Ectodermal cell (in vitro differentiated cells): ENCODE measurements around the gene MUC5B.

Source experiments
- H3K27ac ChIP-seq: 2 replicates; pipeline ENCODE4 v1.7.0; 2013; ENCODE audit warnings: mild to moderate bottlenecking, low read depth, low read length; ENCODE audit not compliant: insufficient read depth, poor library complexity, severe bottlenecking
- H3K27me3 ChIP-seq: 2 replicates; pipeline ENCODE4 v1.7.0; 2013; ENCODE audit warnings: mild to moderate bottlenecking, low read length; ENCODE audit not compliant: insufficient read depth, control insufficient read depth, poor library complexity, severe bottlenecking
- H3K36me3 ChIP-seq: one replicate; pipeline ENCODE4 v1.7.0; 2013; ENCODE audit warnings: low read length; ENCODE audit not compliant: control insufficient read depth, insufficient read depth
- H3K4me1 ChIP-seq: one replicate; pipeline ENCODE4 v1.7.0; 2013; ENCODE audit warnings: low read length; ENCODE audit not compliant: control insufficient read depth, insufficient read depth
- H3K4me3 ChIP-seq: 2 replicates; pipeline ENCODE4 v1.7.0; 2013; ENCODE audit warnings: low read depth, low read length, control low read depth; ENCODE audit not compliant: insufficient read depth
- H3K9me3 ChIP-seq: 2 replicates; pipeline ENCODE4 v1.7.0; 2013; ENCODE audit warnings: mild to moderate bottlenecking, low read length, moderate library complexity; ENCODE audit not compliant: control insufficient read depth
- WGBS, 2 experiments: methylation state at CpG; one replicate each; pipeline ENCODE4 v1.1.7; 2013; ENCODE audit warnings: missing lambda C conversion rate in 2 of 2; 5-methylcytosine and 5-hydroxymethylcytosine counted together

MUC5B gene

DNA sequence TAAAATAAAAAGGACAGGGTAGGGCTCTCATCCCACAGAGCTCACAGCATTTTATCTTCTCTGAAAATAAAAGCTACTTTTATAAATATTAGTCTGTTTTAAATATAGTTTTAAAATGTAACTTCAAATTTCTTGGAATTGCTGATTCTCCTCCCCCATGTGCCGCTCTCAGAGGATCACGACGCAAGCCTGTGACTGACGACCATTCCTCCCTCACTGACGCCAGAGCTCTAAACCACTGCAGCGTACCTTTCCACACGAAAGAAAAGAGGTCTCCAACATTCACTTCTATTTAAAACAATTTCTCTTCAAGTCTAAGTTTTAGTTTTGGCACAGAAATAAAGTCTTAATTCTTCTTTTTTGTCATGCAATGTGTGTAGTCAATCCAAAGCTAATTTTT is 77.3 kb downstream of the MUC5B start:
- Histone ChIP-seq H3K4me3 (no peak overlapping the region), H3K27ac (no peak overlapping the region), H3K4me1 (peaks cover 9% of the 10 kb centered on the region), H3K9me3 (no peaks in the 10 kb centered on the region), H3K27me3 (no peaks in the 10 kb centered on the region), H3K36me3 (peaks cover 5% of the 10 kb centered on the region)
- WGBS, 2 experiments, result 78 to 82% methylated on average over 7 of the region's 7 CpGs

DNA sequence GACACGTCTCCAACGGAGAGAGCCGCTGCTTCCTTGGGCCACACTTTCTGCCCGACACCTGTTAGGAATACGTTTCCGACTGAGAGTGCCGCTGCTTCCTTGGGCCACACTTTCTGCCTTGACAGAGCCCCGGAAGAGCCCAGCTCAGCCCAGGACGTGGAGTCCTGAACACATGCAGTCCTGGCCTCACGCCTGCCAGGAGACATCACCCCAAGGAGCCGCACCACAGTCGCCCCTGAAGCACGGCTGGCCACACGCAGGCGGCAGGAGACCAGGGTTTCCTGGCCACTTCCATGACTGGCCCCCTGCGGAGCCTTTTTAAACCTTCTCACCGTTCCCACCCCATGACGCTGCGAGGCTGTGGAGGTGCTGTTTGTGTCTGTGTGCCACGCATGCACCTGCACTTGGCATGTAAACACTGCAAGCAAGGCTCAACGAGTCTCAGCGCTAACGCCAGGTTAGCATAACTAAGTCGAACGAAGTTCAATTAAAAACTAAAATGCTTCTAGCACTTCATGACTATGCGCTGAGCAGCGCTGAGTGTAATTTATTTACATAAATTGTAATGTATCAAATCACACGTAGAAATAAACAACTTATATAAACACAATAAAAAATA is 77.8 kb downstream of the MUC5B start:
- H3K9me3 ChIP-seq, result no peaks in the 10 kb centered on the region
- peaks cover 9% of the 10 kb centered on the region for H3K4me1 ChIP-seq
- no peaks in the 10 kb centered on the region for H3K36me3 ChIP-seq
- WGBS, 2 experiments, result 87 to 90% methylated on average over 25 to 27 of the region's 28 CpGs
- no peak overlapping the region for H3K27ac ChIP-seq
- no peaks in the 10 kb centered on the region for H3K27me3 ChIP-seq
- H3K4me3 ChIP-seq, result no peak overlapping the region

DNA sequence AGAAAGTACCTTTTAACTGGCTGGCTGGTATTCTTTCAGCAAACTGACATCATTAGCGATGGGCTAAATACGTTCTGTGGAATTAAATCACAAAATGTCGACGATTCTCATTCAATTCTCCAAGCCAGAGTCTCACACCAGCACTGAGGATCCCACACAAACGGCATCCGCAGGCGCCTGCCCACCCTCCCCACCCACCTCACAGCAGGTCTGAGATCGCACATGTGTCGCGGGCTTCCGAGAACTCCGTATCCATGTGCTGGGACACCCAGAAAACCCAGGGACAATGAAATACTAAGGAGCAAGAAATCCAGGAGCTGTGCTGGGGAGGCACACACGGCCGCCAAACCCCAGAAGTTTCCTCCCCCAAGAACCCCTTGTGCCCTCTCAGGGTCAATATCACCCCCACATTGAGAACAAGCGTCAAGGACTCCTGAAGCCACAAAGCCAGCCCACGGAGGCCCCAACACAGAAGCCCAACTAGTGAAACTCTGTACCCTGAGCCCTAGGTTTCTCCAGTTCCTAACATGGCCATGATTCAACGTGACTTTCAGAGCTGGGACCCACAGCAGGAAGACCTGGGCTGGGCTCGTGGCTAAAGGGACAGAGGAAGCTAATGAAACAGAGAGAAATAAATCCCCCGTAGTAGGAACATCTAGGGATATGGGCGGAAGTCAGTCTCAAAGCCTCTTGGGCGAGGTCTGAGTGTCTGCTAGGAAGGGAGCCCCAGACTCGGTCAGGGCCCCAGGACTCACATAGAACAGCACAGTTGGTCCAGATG is 78.5 kb downstream of the MUC5B start:
- no peaks in the 10 kb centered on the region for H3K9me3 ChIP-seq
- H3K27ac ChIP-seq, result no peak overlapping the region
- 94 to 95% methylated on average over 22 of the region's 22 CpGs for WGBS, 2 experiments
- no peak overlapping the region for H3K4me3 ChIP-seq
- no peaks in the 10 kb centered on the region for H3K36me3 ChIP-seq
- H3K4me1 ChIP-seq, result peaks cover 9% of the 10 kb centered on the region
- no peaks in the 10 kb centered on the region for H3K27me3 ChIP-seq

DNA sequence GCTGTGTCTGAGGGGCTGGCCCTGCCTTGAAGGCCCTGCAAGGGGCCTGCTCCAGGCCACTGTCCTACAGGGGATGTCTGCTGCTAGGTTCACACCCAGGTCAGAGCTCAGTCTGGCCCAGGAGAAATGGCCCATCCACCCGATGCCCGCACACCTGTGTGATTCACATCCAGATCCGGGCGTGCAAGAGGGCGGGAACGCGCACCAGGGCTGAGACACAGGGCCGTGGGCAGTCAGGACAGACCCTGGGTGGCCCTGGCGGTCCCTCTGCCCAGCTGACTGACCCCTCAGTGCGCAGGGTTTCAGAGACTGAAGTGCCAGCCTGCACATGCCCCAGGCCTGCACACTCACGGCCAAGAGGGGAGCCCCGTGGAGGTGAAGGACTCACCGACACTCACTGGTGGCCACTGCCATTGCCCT is 79.2 kb downstream of the MUC5B start:
- WGBS, 2 experiments, result 86% methylated on average over 13 of the region's 13 CpGs
- H3K36me3 ChIP-seq, result no peaks in the 10 kb centered on the region
- H3K4me1 ChIP-seq, result peaks cover 9% of the 10 kb centered on the region
- H3K9me3 ChIP-seq, result no peaks in the 10 kb centered on the region
- no peak overlapping the region for H3K27ac ChIP-seq
- no peaks in the 10 kb centered on the region for H3K27me3 ChIP-seq
- H3K4me3 ChIP-seq, result no peak overlapping the region

DNA sequence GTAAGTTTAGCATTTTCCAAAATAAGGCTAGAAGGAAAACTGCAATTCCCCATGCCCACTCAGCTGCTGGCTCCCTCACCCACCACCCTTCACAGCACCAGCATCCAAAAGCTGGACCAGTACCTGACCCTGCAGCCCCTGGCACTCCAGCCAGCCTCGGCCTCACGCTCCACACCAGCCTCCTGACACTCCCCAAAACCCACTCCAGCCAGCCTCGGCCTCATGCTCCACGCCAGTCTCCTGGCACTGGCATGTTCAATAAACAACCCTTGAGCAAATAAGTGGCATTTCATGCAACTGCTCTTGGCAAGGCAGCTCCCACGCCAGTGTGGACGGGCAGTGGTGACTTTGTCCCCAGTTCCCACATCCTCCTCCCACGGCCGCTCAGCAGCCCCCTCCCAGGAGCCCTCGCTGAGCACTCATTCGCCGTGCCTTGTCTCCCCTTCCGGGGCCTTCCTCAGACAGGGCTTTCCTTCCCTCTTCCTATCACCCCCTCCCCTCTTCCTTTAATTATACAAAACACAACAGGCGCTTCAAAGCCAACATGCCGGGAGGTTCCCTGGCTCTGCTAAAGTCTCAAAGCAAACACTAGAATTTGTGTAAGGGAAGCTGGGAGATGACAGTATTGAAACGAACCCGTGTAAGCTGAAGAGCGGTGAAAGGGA is 79.7 kb downstream of the MUC5B start:
- no peaks in the 10 kb centered on the region for H3K27me3 ChIP-seq
- H3K4me3 ChIP-seq, result no peak overlapping the region
- no peaks in the 10 kb centered on the region for H3K36me3 ChIP-seq
- no peaks in the 10 kb centered on the region for H3K9me3 ChIP-seq
- H3K27ac ChIP-seq, result peak overlapping the region; percentile 62
- WGBS, 2 experiments, result 62 to 66% methylated on average over 17 of the region's 17 CpGs
- peaks cover 9% of the 10 kb centered on the region for H3K4me1 ChIP-seq

DNA sequence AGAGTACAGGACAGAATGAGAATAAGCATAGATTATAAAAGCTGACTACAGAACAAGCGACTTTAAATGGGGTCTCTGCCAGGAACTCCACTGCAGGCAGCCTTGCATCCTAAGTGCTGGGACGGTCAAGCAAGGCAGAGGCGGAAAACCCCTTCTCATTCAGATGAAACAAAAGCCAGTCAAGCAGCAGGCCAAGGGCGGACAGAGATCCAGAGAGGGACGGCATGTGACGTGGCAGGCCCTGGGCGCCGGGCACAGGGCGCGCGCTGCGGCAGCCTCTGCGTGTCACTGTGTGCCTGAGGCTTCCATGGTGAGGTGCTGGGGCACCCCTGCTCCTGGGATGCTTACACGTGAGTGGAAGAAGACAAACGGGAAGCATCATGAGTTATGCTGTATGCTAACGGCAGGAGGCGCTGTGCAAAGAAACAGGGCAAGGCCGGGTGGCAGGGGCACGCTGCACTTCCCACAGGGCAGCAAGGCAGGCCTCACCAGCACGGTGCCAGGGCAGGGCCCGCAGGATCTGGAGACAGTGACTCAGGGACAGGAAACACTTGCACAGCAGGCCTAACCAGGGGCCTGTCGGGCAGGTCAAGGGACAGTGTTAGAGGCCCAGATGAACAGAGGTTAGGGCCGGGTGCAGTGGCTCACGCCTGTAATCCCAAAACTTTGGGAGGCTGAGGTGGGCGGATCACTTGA is 80.4 kb downstream of the MUC5B start:
- 74 to 76% methylated on average over 25 of the region's 25 CpGs for WGBS, 2 experiments
- Histone ChIP-seq H3K36me3 (no peaks in the 10 kb centered on the region), H3K4me1 (peaks cover 9% of the 10 kb centered on the region), H3K4me3 (no peak overlapping the region), H3K27me3 (no peaks in the 10 kb centered on the region), H3K9me3 (no peaks in the 10 kb centered on the region), H3K27ac (peak overlapping the region; percentile 62)

DNA sequence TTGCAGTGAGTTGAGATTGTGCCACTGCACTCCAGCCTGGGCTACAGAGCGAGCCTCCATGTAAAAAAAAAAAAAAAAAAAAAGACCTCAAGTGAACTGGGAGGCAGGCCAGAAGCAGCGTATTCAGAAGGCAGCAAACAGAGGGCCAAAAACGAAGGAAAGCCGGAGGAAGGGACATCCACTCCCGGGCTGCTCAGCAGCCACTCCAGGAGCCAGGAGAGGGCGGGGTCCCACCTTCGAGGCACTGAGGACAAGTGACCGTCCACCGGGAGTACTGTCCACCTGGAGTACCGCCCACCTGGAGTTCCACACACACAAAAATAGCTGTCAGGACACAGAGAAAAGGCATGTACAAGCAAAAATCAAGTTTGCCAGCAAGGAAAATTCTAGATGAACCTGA is 81.1 kb downstream of the MUC5B start:
- H3K36me3 ChIP-seq, result no peaks in the 10 kb centered on the region
- no peaks in the 10 kb centered on the region for H3K9me3 ChIP-seq
- H3K4me1 ChIP-seq, result peaks cover 9% of the 10 kb centered on the region
- WGBS, 2 experiments, result 90 to 92% methylated on average over 10 of the region's 10 CpGs
- no peak overlapping the region for H3K4me3 ChIP-seq
- H3K27me3 ChIP-seq, result no peaks in the 10 kb centered on the region
- no peak overlapping the region for H3K27ac ChIP-seq

DNA sequence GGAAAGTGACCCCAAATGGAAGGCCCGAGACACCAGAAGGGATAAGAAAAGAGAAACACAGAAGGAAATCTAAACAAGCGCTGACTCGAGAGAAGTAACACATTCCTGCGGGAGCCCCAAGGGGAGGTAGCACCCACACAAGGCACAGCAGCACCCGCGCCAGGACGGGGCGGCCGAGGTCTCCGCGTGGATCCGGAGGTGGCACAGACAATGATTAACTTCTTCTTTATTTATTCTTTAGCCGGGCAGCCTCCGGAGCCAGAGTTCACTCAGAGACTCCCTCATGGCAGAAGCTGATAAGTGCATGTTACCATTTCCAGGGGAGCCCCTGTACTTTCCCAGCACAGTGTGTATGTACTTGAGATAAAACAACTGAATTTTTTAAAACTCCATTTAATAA is 81.5 kb downstream of the MUC5B start:
- Histone ChIP-seq H3K27me3 (no peaks in the 10 kb centered on the region), H3K4me1 (peaks cover 9% of the 10 kb centered on the region)
- 95 to 96% methylated on average over 14 of the region's 14 CpGs for WGBS, 2 experiments

DNA sequence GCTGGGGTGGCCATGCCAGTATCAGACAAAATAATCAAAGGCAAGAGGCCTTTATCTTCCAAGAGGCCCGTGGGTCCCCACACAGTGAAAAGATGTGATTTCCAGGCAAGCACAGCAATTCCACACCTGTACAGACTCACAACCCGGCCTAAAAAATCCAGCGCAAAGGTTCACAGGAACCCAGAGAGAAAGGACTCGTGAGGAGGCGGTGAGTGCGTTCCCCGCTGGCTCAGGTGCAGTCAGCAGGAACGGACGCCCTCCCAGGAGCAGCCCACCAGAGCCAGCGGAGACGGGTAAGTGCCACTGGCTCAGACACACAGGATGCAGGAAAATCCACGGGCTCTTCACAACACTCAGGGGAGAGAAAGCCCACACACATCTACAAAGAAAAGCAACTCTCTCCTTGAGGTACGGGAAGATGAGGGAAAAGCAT is 82.2 kb downstream of the MUC5B start:
- no peaks in the 10 kb centered on the region for H3K27me3 ChIP-seq
- no peaks in the 10 kb centered on the region for H3K36me3 ChIP-seq
- H3K4me1 ChIP-seq, result peaks cover 9% of the 10 kb centered on the region
- no peak overlapping the region for H3K4me3 ChIP-seq
- no peaks in the 10 kb centered on the region for H3K9me3 ChIP-seq
- 94 to 95% methylated on average over 13 of the region's 13 CpGs for WGBS, 2 experiments
- H3K27ac ChIP-seq, result no peak overlapping the region

More for the DNA sequence above, 81.5 kb downstream of the MUC5B start:
- Histone ChIP-seq H3K36me3 (no peaks in the 10 kb centered on the region), H3K4me3 (no peak overlapping the region), H3K27ac (no peak overlapping the region), H3K9me3 (no peaks in the 10 kb centered on the region)
